Renal cortex interstitium (tissue), 11 donors: ENCODE data around the gene RPS6KA2. TPM values are rescaled to one million over a fixed set of nuclear protein-coding genes. Genes with fewer than 3 reads are reported as not detected.

Source experiments
- DNase-seq, 11 donors: peaks; one replicate each; pipeline ENCODE4 v3.0.0-alpha.2; 2013; ENCODE audit warnings: low read depth in 9 of 11, low spot score in 4 of 11; ENCODE audit errors: extremely low read depth in 1 of 11
- polyA plus RNA-seq, 3 donors: library from polyadenylated mRNA; unstranded; fragments of 120-200 nt; gene quantifications; one replicate each; pipeline ENCODE4 v1.2.1, GENCODE V29; 2013; ENCODE audit not compliant: insufficient read length in 3 of 3

The RPS6KA2 gene
- polyA plus RNA-seq, 3 donors, result 28.3 to 30.6 (median 29.5) TPM

DNA sequence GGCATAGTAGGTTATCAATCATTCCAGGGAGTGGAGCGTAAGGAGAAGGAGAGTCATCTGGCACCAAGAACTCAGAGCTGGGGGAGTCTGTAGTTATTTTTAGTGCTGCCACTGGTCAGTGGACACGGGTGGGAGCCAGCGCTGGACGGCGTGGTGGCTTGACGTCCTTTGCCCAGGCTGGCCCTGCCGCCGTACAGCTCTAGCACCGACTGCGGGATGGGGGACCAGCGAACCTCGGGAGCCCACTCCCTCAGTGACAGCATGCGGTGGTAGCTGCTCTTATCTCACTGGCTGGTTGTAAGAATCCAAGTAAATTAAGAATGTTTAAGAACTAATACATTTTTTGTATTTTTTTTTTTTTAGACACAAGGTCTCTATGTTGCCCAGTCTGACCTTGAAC lies 32.5 kb upstream of the RPS6KA2 start:
- no peak for DNase-seq

DNA sequence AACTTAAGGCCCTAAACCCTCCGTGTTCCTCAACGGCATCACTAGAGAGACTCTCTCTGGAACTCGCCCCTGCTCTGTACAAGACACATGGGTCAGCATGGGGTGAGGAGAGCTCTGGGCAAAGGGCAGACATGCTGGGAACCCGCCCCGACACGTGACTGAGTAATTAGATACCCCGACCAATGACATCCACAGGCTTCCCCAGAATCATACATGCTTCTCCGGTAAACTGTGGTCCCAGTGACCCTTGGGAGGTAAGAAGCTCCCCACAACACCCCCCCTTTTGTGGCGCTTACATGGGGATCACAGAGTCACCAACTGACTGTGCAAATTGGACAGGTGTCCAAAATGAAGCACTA lies 31.7 kb upstream of the RPS6KA2 start:
- DNase-seq, result no peak

DNA sequence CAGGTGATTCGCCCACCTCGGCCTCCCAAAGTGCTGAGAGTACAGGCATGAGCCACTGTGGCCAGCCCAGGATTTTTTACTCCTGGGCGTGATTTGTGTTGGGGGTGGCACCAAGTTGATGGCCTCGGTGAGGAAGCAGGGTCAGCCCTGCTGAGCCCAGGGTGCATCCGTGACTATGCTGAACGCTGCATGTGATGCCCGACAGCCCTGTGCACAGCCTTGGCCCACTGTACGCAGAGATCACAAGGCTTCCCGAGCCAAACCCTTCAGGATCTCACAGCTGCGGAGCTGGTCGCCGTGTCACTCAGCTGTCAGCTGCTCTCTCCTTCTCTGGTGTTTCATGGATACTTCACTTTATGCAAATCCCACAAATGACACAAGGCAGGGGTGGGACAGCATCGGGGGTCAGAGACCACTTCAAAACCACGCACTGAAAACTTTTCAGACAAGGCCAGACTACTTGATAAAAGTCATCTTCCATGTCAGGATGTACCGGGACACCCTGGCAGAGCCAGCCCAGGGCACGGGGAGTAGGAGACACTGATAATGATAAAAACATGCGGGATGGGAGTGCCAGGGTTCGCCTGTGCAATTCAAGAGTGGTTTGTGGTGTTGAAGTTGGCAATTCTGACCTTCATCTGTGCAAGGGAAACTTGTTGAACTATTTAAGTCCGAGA lies 31.2 kb upstream of the RPS6KA2 start:
- DNase-seq, result no peak

GRCh38 chr6:166657531-166657930 lies 30.5 kb upstream of the RPS6KA2 start:
- DNase-seq, result no peak

- DNase-seq, result peak in 1 of 11 donors; percentile 33
Measured at GRCh38 chr6:166656230-166657151, 29.4 kb upstream of the RPS6KA2 start.

DNA sequence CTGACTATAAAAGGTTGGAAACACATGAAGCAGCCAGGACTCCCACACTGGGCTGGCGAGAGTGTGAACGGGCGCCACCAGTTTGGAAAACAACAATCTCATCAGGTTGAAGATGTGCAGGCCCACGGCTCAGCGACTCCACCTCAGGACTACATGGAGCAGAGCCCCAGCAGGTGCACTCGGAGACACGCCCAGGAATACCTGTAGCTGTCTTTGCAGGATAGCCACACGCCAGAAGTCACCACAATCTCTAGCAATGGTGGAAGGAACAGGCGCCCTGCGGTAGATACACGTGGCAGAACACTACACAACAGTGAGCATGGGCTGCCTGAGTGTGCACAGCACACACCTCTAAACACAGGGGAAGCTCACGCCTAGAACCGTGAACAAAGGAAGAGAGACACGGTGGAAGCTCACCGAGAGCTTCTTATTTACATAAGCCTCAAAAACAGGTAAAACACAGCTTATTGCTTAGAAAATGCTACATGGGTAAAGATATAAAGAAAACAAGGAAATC lies 28.7 kb upstream of the RPS6KA2 start:
- DNase-seq, result no peak

GRCh38 chr6:166655251-166655650 lies 28.2 kb upstream of the RPS6KA2 start:
- DNase-seq, result no peak

DNA sequence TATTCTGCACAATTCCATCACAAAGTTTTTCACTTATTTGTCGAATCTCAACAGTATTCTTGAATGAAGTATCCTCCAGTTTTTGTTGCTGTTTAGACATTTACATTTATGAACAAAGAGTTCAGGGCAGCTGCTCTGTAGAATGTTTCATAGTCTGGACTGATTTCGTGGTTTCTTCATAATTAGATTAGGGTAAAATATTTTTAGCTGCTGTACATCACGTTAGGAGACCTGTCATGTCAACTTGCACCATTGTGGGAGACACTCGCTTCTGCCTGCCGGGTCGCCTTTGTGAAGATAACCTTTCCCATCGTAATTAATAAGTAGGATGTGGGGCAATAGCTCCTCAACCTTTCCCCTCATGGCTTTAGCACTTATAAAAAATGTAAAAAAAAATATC lies 27.5 kb upstream of the RPS6KA2 start:
- no peak for DNase-seq

DNA sequence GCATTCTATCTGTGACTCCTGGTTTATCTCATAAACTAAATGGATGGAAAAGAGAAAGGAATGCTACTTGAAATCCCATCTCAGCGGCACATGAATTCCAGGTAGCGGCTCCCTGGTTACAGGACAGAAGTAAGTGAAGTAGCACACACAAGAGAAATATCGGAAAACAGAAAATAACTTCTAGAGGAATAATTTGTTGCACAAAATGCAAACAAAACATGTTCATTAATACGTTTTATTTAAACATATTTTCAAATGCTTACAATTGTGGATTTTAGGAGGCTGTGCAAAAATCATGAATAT lies 26.5 kb upstream of the RPS6KA2 start:
- no peak for DNase-seq

DNA sequence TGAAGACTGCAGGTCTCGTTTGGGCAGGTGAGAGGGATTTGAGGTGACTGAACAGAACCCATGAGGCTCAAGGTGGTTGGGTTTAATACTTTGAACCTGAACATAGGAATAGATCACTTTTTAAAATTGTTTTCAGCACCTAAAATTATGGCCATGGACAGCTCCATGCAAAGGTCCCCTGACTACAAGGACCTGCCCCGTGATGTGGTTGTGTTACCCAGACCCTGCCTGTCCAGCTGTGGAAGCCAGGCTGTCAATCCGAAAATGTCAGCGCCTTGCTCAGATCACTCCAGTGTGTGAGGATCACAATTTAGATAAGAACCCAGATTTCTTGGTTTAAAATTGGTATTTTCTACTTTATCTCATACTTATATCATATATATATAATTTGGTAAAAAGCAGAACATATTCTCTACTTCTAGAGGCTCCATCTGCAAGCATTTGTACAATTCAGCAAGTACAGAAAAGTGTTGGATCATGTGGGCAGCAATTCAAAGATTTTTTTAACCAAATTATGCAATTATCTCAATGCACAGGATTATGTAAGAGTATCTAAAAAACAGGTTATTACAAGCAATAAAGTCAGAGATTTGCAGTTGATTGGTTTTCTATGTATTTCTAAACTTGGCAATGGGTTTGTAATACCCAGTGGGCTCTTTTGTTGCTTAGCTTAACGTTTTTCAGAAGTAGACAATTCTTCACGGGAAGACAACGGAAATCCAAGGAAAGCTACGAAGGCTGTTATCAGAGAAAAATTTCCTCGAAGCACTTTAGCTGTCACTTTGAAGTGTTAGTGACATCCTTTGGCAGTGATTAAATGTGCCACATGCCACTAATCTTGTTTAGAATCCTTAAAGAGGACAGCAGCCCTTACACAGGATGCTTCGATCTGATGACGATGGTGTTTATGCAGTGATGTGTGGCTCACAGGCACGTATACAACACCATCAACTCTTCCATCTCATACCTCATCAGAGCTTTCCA lies 24.1 kb upstream of the RPS6KA2 start:
- no peak for DNase-seq

DNA sequence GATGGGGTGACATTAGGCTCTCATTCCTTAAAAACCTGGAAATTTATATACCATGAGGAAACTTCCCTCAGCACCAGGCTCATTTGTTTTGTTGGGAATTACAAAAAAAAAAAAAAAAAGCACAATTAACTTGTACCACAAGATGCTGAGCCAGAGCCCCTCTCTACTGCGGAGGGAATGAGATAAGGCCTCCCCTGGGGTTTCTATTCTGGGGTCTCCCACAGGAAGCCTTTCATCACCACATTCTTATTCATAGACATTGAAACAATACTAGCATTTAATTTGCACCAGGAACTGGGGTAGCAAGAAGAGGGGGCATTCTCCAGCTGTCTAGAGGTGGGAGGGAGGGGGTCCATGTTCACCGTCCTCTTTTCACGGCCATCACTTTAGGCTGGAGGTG lies 23.0 kb upstream of the RPS6KA2 start:
- DNase-seq, result no peak

DNA sequence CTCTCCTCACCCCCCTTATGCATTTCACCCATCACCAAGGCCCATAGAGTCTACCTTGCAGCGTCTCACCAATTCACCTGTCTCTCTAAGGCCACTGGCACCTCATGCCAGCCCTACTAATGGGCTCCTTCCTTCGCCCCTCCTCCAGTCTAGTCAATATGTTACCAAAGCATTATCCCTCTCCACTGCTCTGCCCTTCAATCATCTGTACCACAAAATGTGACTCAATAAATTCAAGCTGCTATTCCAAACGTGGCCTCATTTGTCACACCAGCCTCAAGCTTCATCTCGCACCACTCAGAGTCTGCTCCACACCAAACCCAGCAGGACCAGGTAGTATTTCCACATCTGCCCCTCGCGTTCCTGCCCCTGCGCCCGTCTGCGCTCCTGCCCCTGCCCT lies 21.8 kb upstream of the RPS6KA2 start:
- no peak for DNase-seq

DNA sequence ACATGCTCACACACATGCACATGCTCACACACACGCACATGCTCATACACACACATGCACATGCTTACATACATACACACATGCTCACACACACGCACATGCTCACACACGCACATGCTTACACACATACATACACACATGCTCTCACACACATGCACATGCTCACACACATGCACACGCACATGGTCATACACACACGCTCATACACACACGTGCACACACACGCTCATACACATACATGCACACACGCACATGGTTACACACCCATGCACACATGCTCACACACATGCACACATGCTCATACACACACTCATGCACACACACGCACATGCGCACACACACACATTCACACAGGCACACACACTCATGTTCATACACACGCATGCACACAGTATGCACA lies 20.8 kb upstream of the RPS6KA2 start:
- no peak for DNase-seq

- no peak for DNase-seq
Measured at GRCh38 chr6:166646716-166647115, 19.7 kb upstream of the RPS6KA2 start.

DNA sequence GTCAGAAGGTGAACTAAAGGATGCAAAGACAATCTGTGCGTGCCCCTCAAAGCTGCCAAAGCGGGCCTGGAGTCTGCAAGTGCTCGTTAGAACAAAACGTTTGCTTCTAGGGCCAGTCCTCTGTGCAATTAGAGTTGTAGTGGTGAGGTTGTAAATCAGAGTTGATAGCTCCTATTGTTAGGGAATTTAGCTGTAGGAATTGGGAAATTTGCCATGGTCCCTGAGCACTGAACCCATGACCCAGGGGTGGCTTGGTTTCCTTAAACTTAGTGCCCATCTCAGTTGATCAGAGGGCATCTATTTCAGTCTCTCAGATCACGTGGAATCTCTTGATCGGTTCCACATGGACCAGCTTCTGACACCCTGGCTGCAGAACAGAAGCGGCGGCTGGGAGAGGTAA lies 18.8 kb upstream of the RPS6KA2 start:
- no peak for DNase-seq

DNA sequence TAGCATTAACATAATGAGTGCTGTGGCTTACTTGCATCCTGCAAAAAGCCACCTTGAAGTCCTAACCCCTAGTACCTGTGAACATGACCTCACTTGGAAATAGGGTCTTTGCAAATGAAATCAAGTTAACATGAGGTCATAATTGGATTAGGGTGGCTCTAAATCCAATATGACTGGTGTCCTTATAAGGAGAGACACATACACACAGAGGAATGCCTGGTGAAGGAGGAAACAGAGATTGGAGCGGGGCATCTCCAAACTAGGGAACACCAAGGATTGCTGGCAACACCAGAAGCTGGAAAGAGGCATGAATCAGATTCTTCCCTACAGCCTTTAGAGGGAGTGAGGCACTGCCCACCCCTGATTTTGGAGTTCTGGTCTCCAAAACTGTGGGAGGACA lies 17.6 kb upstream of the RPS6KA2 start:
- no peak for DNase-seq

DNA sequence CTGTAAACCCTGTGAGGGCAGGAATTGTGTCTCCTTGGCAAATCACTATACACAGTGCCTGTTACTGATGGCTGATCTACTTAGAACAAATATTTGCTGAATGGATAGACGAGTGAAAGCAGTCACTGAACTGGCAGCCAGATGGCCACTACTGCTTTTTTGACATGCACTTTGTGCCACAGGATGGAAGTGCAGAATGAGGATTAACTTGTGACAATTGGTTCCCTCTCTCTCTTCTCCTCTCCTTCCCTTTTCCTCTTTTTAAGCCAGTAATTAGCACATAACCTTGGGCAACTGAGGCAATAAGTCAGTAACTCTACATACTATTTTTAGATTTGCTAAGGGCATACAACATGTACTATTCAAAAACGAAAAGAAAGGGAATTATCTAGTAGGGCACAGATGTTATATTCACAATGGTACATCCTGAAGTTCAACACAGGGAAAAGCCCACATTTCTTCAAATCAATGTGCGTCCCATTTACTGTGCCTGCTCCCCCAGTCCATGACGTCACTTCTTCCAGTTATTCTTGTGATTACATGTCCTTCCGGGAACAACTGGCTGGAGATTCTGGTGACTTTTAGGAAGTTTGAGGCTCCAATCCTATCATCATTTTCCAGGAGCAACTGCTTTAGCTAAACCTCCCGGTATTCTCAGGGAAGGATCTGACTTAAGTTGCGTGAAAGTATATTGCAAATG lies 17.0 kb upstream of the RPS6KA2 start:
- DNase-seq, result no peak

DNA sequence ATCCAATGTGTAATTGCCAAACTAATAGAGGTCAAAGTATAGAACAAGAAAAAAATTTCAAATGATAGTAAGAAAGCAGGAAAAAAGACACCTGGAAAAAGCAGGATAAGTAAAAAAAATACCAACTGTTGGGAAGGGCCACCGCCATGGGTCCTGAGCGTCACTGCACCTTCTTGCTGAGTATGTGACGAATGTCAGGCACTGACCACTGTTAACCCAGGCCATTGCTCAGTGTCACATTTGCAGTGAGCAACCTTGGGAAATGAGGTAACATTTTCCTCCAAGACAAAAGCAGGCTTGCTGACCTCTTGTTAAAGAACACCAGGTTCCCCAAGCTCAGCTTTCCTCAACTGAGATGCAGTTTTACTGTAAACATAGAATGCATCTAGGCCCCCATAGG lies 15.6 kb upstream of the RPS6KA2 start:
- no peak for DNase-seq
